Measurements from ENCODE around the gene FAM170B. TPM values are rescaled to one million over a fixed set of nuclear protein-coding genes. Genes with fewer than 3 reads are reported as not detected.

Gene FAM170B
- total and polyA plus RNA-seq, 2 of the 4 experiments (the other 2 are of a cell fraction) = not detected

DNA sequence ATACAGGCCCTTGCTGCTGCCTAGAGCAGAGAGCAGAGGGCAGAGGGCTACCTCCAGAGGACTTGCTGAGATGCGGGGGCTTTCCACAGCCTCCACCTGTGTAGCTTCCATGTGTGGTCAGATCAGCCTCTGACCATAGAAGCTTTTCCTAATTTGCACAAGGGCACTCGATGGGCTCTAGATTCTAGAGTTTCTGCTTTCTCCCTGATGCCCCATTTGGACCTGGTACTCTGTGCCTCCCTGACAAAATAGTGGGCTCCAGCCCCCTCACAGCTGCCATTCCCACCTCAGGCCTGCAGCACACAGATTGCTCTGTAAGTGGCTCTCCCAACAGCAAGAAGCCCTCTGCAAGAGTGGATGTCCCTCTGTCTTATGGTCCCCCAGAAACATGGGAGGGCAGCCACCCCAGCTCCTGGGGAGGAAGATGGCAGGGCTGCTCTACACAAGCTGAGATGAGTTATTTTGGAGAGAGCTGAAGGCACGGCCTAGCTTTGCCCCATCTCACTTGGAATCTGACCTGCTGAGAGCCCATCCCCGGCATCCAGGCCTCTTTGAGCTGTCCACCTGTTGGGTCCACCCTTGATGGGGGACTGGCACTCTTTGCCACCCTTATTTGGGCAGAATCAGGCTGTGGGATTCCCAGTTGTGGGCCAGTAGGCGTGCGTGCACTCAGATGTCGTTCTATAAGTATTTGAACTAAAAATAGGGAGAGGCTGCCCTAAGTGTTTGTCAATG, 37.7 kb upstream of the FAM170B start:
- Histone ChIP-seq H3K56ac (ENCODE audit: extremely low read depth, insufficient read depth, low read length) (no peak overlapping the region), H3K9me1 (ENCODE audit: insufficient read depth, low read length) (peaks cover 7% of the 10 kb centered on the region), H2BK20ac (ENCODE audit: low read depth, low read length) (no peak overlapping the region), H4K20me1 (ENCODE audit: insufficient read depth, low read length) (no peaks in the 10 kb centered on the region), H3K4me1 (ENCODE audit: control insufficient read depth, insufficient read depth, low read length) (peaks cover under 1% of the 10 kb centered on the region; the same call in 1 of the 2 replicates), H3K4me3 (ENCODE audit: insufficient read depth, low read depth, low read length) (no peak overlapping the region), H3K4me2 (ENCODE audit: low read depth, low read length) (no peak overlapping the region), H3K23ac (ENCODE audit: low read depth, low read length) (no peak overlapping the region), H3K9ac (ENCODE audit: low read depth, low read length) (no peak overlapping the region), H3K27ac (ENCODE audit: insufficient read depth, low read length) (no peak overlapping the region), H3K4ac (ENCODE audit: low read depth, low read length) (no peak overlapping the region), H4K91ac (ENCODE audit: insufficient read depth, low read depth, low read length) (no peak overlapping the region), H3K36me3 (ENCODE audit: control insufficient read depth, insufficient read depth, low read length) (no peaks in the 10 kb centered on the region), H3K14ac (replicated peaks; ENCODE audit: low read depth, low read length) (no peak overlapping the region), H2BK15ac (ENCODE audit: low read depth, low read length) (no peak overlapping the region), H3K18ac (ENCODE audit: low read depth, low read length) (no peak overlapping the region), H4K8ac (ENCODE audit: low read depth in 2 of 2, low read length in 2 of 2) (no peak overlapping the region), H2AFZ (replicated peaks; ENCODE audit: low read length, poor library complexity) (no peak overlapping the region), H2AK5ac (ENCODE audit: low read depth, low read length) (no peak overlapping the region), H2BK5ac (ENCODE audit: low read depth, low read length, poor library complexity, severe bottlenecking) (no peak overlapping the region), H4K5ac (ENCODE audit: low read depth, low read length) (no peak overlapping the region), H3K9me3 (ENCODE audit: control insufficient read depth, insufficient read depth, low read length) (no peaks in the 10 kb centered on the region), H3K79me1 (ENCODE audit: low read depth in 1 of 2, low read length in 2 of 2) (no peaks in the 10 kb centered on the region), H2BK120ac (ENCODE audit: low read depth, low read length) (no peak overlapping the region), H3K27me3 (ENCODE audit: control insufficient read depth, insufficient read depth, low read length) (no peaks in the 10 kb centered on the region), H2AK9ac (replicated peaks; ENCODE audit: low read depth, low read length, poor library complexity) (peak overlapping the region; percentile 10)
- in situ Hi-C loops (cut with MboI; ENCODE audit: low sequenced_read_pairs) (no loop called here), dilution Hi-C loops (cut with HindIII; ENCODE audit: low sequenced_read_pairs, unreplicated experiment) (no loop called here), intact Hi-C loops (cut with micrococcal nuclease) (no loop called here)
- CTCF ChIA-PET = interaction anchor here (0.9 kb wide), 1 partner anchor 10 kb away, joined by 3 read pairs; no protein-coding TSS in a partner anchor
- DNase-seq = no peak
- 72% methylated on average over 2 of the region's 7 CpGs; no CpG with 5 or more reads in 1 of the 2 experiments for WGBS, 2 experiments (ENCODE audit: extremely low coverage in 2 of 2, insufficient read length in 1 of 2)
- no TSS peak for BruUV-seq (replicated peaks)
- ATAC-seq (ENCODE audit: low read depth) = no peak
- POLR2A ChIA-PET (ENCODE audit: unreplicated experiment) = no interaction called here
- no peak for TF ChIP-seq RCOR1 (IDR thresholded peaks at IDR 0.05; ENCODE audit: insufficient replicate concordance, low read length)
- TF ChIP-seq CHD1 (IDR thresholded peaks at IDR 0.05; ENCODE audit: low read depth, low read length) = no peak
- TF ChIP-seq, protein P1, sequence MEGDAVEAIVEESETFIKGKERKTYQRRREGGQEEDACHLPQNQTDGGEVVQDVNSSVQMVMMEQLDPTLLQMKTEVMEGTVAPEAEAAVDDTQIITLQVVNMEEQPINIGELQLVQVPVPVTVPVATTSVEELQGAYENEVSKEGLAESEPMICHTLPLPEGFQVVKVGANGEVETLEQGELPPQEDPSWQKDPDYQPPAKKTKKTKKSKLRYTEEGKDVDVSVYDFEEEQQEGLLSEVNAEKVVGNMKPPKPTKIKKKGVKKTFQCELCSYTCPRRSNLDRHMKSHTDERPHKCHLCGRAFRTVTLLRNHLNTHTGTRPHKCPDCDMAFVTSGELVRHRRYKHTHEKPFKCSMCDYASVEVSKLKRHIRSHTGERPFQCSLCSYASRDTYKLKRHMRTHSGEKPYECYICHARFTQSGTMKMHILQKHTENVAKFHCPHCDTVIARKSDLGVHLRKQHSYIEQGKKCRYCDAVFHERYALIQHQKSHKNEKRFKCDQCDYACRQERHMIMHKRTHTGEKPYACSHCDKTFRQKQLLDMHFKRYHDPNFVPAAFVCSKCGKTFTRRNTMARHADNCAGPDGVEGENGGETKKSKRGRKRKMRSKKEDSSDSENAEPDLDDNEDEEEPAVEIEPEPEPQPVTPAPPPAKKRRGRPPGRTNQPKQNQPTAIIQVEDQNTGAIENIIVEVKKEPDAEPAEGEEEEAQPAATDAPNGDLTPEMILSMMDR (conservative IDR thresholded peaks at IDR 0.05; ENCODE audit: low read depth, low read length) = no peak
- TF ChIP-seq MAFK (IDR thresholded peaks at IDR 0.05; ENCODE audit: low read depth, low read length) = no peak
- TF ChIP-seq, protein P2, sequence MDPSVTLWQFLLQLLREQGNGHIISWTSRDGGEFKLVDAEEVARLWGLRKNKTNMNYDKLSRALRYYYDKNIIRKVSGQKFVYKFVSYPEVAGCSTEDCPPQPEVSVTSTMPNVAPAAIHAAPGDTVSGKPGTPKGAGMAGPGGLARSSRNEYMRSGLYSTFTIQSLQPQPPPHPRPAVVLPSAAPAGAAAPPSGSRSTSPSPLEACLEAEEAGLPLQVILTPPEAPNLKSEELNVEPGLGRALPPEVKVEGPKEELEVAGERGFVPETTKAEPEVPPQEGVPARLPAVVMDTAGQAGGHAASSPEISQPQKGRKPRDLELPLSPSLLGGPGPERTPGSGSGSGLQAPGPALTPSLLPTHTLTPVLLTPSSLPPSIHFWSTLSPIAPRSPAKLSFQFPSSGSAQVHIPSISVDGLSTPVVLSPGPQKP (IDR thresholded peaks at IDR 0.05; ENCODE audit: borderline replicate concordance, low read depth, low read length) = no peak
- no peak for TF ChIP-seq FOS (IDR thresholded peaks at IDR 0.05; ENCODE audit: low read depth, low read length)
- TF ChIP-seq MAZ (IDR thresholded peaks at IDR 0.05; ENCODE audit: borderline replicate concordance, low read depth, low read length) = no peak
- TF ChIP-seq POLR2A (IDR thresholded peaks at IDR 0.05; ENCODE audit: low read depth, low read length) = no peak

All from IMR-90 (cell line).